ENCODE results near the gene PPFIA1.

PPFIA1 gene

DNA sequence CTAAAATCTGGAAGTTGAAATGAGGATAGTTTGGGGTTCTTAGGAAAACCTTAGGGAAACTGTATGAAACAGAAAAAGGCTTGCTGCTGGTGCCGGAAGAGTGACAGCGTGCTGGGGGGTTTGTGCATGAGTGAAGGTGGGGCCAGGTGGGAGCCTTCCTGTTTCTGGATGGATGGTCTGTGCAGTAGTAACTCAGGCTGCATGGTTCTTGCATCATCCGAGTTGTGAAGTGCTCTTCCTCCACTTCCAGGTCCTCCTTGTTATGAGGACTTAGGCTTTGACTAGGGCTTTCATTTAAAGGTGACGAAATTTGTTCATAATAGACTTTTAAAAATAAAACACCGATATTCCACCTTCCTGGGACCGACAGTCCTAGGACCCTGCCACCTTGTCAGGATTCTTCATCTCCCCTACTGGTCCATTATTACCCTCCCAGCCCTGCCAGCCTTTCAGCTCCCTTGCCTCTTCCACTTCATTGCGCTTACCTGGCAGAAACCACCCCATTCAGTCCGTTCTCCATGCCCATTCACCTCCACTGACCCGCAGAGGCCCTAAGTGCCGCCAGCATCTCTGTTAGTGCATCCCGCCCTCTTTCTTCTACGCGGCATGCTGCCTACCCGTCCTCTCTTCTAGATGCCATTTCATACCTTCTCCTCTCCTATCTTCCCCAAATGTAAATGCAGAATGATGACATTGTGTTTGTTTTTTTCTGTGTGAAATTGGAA is 47.3 kb downstream of the PPFIA1 start:
- TF ChIP-seq EP300 (IDR thresholded peaks at IDR 0.05; ENCODE audit: borderline replicate concordance), result no peak

DNA sequence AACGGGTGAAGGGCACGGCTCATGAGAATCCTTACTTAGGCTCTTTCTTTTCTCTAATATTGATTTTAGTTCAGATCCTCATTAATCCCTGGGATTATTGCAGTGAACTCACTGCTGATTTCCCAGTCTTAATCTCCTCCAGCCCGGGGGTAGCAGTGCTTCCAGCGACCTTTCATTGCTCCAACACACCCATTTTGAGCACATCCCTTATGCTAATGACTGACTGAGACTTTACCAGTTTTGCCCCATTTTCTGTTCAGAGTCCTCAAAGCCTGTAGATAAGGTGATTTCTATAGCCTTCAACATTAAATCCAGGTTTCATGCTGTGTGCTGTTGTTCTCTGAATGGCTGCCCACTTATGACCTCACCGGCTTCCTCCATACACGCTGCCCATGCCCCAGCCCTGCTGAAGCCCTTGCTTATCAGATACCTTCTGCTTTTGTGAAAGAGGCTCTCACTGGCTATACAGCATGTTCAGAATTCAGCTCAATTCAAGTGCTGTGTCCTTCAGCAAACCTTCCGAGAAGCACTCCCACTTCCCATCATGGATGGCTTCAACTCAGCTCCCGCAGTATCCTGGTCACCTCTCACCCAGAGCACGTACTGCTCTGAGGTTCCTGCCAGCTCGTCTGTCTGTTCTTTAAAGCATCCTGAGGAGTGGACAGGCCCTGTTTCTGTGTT is 49.0 kb downstream of the PPFIA1 start:
- TF ChIP-seq CEBPB (IDR thresholded peaks at IDR 0.05) (no peak), TCF12 (IDR thresholded peaks at IDR 0.05; ENCODE audit: low read depth) (no peak), RAD21 (IDR thresholded peaks at IDR 0.05; ENCODE audit: low read depth) (no peak), EGR1 (IDR thresholded peaks at IDR 0.05) (no peak), ZBTB7A (IDR thresholded peaks at IDR 0.05; ENCODE audit: low read depth) (no peak), FOXM1 (IDR thresholded peaks at IDR 0.05; ENCODE audit: borderline replicate concordance, low read depth) (no peak), TEAD4 (IDR thresholded peaks at IDR 0.05) (no peak), NFIC (IDR thresholded peaks at IDR 0.05) (no peak), CREB1 (IDR thresholded peaks at IDR 0.05; ENCODE audit: low read depth) (no peak), YY1 (IDR thresholded peaks at IDR 0.05; ENCODE audit: low read depth) (no peak), EP300 (IDR thresholded peaks at IDR 0.05; ENCODE audit: borderline replicate concordance) (no peak), TAF1 (IDR thresholded peaks at IDR 0.05; ENCODE audit: low read depth) (no peak)
- TF ChIP-seq, protein P1, sequence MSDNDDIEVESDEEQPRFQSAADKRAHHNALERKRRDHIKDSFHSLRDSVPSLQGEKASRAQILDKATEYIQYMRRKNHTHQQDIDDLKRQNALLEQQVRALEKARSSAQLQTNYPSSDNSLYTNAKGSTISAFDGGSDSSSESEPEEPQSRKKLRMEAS (IDR thresholded peaks at IDR 0.05), result no peak
- TF ChIP-seq, protein P2, sequence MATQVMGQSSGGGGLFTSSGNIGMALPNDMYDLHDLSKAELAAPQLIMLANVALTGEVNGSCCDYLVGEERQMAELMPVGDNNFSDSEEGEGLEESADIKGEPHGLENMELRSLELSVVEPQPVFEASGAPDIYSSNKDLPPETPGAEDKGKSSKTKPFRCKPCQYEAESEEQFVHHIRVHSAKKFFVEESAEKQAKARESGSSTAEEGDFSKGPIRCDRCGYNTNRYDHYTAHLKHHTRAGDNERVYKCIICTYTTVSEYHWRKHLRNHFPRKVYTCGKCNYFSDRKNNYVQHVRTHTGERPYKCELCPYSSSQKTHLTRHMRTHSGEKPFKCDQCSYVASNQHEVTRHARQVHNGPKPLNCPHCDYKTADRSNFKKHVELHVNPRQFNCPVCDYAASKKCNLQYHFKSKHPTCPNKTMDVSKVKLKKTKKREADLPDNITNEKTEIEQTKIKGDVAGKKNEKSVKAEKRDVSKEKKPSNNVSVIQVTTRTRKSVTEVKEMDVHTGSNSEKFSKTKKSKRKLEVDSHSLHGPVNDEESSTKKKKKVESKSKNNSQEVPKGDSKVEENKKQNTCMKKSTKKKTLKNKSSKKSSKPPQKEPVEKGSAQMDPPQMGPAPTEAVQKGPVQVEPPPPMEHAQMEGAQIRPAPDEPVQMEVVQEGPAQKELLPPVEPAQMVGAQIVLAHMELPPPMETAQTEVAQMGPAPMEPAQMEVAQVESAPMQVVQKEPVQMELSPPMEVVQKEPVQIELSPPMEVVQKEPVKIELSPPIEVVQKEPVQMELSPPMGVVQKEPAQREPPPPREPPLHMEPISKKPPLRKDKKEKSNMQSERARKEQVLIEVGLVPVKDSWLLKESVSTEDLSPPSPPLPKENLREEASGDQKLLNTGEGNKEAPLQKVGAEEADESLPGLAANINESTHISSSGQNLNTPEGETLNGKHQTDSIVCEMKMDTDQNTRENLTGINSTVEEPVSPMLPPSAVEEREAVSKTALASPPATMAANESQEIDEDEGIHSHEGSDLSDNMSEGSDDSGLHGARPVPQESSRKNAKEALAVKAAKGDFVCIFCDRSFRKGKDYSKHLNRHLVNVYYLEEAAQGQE (IDR thresholded peaks at IDR 0.05; ENCODE audit: low read depth), result no peak
- TF ChIP-seq, protein P3, sequence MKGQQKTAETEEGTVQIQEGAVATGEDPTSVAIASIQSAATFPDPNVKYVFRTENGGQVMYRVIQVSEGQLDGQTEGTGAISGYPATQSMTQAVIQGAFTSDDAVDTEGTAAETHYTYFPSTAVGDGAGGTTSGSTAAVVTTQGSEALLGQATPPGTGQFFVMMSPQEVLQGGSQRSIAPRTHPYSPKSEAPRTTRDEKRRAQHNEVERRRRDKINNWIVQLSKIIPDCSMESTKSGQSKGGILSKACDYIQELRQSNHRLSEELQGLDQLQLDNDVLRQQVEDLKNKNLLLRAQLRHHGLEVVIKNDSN (IDR thresholded peaks at IDR 0.05), result no peak

DNA sequence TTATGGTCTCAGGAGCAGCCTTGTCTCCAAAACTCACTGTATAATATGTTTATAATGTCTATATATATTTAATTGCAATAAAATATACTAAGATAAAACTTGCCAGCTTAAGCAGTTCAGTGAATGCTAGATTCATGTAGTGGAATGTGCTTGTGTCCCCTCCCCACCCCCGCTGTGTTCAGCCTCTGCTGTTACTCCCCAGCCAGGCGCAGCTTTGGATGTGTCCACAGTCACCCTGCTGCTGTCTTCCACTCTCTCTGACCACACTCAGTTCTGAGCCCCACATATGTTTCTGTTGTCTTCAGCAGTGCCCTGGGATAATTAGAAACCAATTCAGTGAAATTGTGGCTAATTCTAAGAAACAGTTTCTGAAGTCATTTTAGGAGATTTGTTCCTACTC is 52.2 kb downstream of the PPFIA1 start:
- no peak for TF ChIP-seq EGR1 (IDR thresholded peaks at IDR 0.05)
- no peak for TF ChIP-seq CEBPB (IDR thresholded peaks at IDR 0.05)
- TF ChIP-seq, protein P3 (IDR thresholded peaks at IDR 0.05), result no peak
- TF ChIP-seq NFIC (IDR thresholded peaks at IDR 0.05), result no peak
- TF ChIP-seq EP300 (IDR thresholded peaks at IDR 0.05; ENCODE audit: borderline replicate concordance), result no peak
- no peak for TF ChIP-seq FOXM1 (IDR thresholded peaks at IDR 0.05; ENCODE audit: borderline replicate concordance, low read depth)
- no peak for TF ChIP-seq YY1 (IDR thresholded peaks at IDR 0.05; ENCODE audit: low read depth)
- no peak for TF ChIP-seq ZBTB7A (IDR thresholded peaks at IDR 0.05; ENCODE audit: low read depth)
- no peak for TF ChIP-seq TAF1 (IDR thresholded peaks at IDR 0.05; ENCODE audit: low read depth)
- TF ChIP-seq, protein P1 (IDR thresholded peaks at IDR 0.05), result no peak
- no peak for TF ChIP-seq TEAD4 (IDR thresholded peaks at IDR 0.05)
- no peak for TF ChIP-seq TCF12 (IDR thresholded peaks at IDR 0.05; ENCODE audit: low read depth)
- no peak for TF ChIP-seq CREB1 (IDR thresholded peaks at IDR 0.05; ENCODE audit: low read depth)
- TF ChIP-seq, protein P2 (IDR thresholded peaks at IDR 0.05; ENCODE audit: low read depth), result no peak
- TF ChIP-seq RAD21 (IDR thresholded peaks at IDR 0.05; ENCODE audit: low read depth), result no peak

DNA sequence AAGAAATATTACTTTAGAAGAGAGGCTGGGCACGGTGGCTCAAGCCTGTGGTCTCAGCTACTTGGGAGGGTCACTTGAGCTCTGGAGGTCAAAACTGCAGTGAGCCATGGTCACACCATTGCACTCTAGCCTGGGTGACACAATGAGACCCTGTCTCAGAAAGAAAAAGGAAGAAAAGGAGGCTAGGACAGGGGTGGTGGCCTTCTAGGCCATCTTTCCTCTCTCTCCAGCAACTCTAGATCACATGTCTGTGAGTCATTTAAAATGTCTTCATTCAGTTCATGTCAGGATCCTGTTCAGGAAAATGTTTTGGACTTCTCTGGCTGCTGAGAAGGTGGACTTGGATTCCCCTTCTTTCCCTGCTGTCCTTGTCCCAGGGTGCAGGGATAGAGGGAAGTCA is 53.3 kb downstream of the PPFIA1 start:
- TF ChIP-seq ZBTB7A (IDR thresholded peaks at IDR 0.05; ENCODE audit: low read depth) (no peak), EP300 (IDR thresholded peaks at IDR 0.05; ENCODE audit: borderline replicate concordance) (no peak), TAF1 (IDR thresholded peaks at IDR 0.05; ENCODE audit: low read depth) (no peak), RAD21 (IDR thresholded peaks at IDR 0.05; ENCODE audit: low read depth) (no peak), NFIC (IDR thresholded peaks at IDR 0.05) (no peak), YY1 (IDR thresholded peaks at IDR 0.05; ENCODE audit: low read depth) (no peak), TEAD4 (IDR thresholded peaks at IDR 0.05) (no peak), TCF12 (IDR thresholded peaks at IDR 0.05; ENCODE audit: low read depth) (no peak), CEBPB (IDR thresholded peaks at IDR 0.05) (no peak), CREB1 (IDR thresholded peaks at IDR 0.05; ENCODE audit: low read depth) (no peak), FOXM1 (IDR thresholded peaks at IDR 0.05; ENCODE audit: borderline replicate concordance, low read depth) (no peak), EGR1 (IDR thresholded peaks at IDR 0.05) (no peak)
- TF ChIP-seq, protein P3 (IDR thresholded peaks at IDR 0.05), result no peak
- TF ChIP-seq, protein P1 (IDR thresholded peaks at IDR 0.05), result no peak
- TF ChIP-seq, protein P2 (IDR thresholded peaks at IDR 0.05; ENCODE audit: low read depth), result no peak
